Ureter (tissue), 1 donor: ENCODE results near the gene MBD3L4. TPM values are rescaled to one million over a fixed set of nuclear protein-coding genes. Genes with fewer than 3 reads are reported as not detected.
"Not testable (repeated sequence)": the region's sequence is repeated elsewhere in the genome, so short reads cannot be mapped to it uniquely, and the experiment has no call there.

Source experiments
- DNase-seq: peaks from one replicate; pipeline ENCODE4 v3.0.0-alpha.2; 2020; ENCODE audit warnings: low spot score
- total RNA-seq: library from RNA; stranded (reverse); gene quantifications from one replicate; pipeline ENCODE4 v1.2.4, GENCODE V29; 2023
- donor health status: DM: yes; HTN: yes; CAD: no.

Gene MBD3L4
- total RNA-seq, 1 donor from 2014 or later, result not detected

- DNase-seq, result not testable (repeated sequence)
These were observed 9.0 kb upstream of the MBD3L4 start, which contains the start of gene MBD3L2 for GRCh38 chr19:7049021-7049420. Gene MBD3L2 (plus strand): TSS chr19:7049321. CDS start chr19:7049374, 53 bp downstream.

- not testable (repeated sequence) for DNase-seq
These were observed 1.6 kb upstream of the MBD3L4 start for GRCh38 chr19:7041563-7041962.

GRCh38 chr19:7030278-7030677 lies 9.7 kb downstream of the MBD3L4 start, which contains the start of gene MBD3L5:
Gene MBD3L5 (plus strand): TSS chr19:7030578. CDS start chr19:7030612, 34 bp downstream.
- DNase-seq, result not testable (repeated sequence)

- DNase-seq, result not testable (repeated sequence)
These were observed 11.2 kb downstream of the MBD3L4 start for GRCh38 chr19:7028790-7029189.

GRCh38 chr19:7021331-7021730 lies 18.6 kb downstream of the MBD3L4 start, which contains the start of gene MBD3L2B:
Gene MBD3L2B (minus strand): TSS chr19:7021431. CDS start chr19:7021397, 34 bp downstream.
- DNase-seq, result not testable (repeated sequence)

GRCh38 chr19:7018828-7019227 lies 21.2 kb downstream of the MBD3L4 start:
- DNase-seq, result no peak

GRCh38 chr19:7013678-7014077 lies 26.3 kb downstream of the MBD3L4 start:
- no peak for DNase-seq

- no peak for DNase-seq
These were observed 29.0 kb downstream of the MBD3L4 start for GRCh38 chr19:7010722-7011593.

GRCh38 chr19:7007859-7008258 lies 32.1 kb downstream of the MBD3L4 start:
- no peak for DNase-seq

- DNase-seq, result no peak
These were observed 33.8 kb downstream of the MBD3L4 start for GRCh38 chr19:7006135-7006704.

GRCh38 chr19:7004313-7004931 lies 35.6 kb downstream of the MBD3L4 start:
- no peak for DNase-seq

- DNase-seq, result no peak
These were observed 39.2 kb downstream of the MBD3L4 start for GRCh38 chr19:7000816-7001215.

- no peak for DNase-seq
These were observed 39.6 kb downstream of the MBD3L4 start for GRCh38 chr19:7000333-7000732.

GRCh38 chr19:6999933-7000332 lies 40.0 kb downstream of the MBD3L4 start:
- DNase-seq, result no peak

GRCh38 chr19:6997679-6998445 lies 42.1 kb downstream of the MBD3L4 start:
- no peak for DNase-seq

- DNase-seq, result no peak
These were observed 43.2 kb downstream of the MBD3L4 start for GRCh38 chr19:6996810-6997209.

GRCh38 chr19:6995054-6995453 lies 44.9 kb downstream of the MBD3L4 start:
- DNase-seq, result no peak

- DNase-seq, result no peak
These were observed 51.7 kb downstream of the MBD3L4 start for GRCh38 chr19:6988257-6988656.

GRCh38 chr19:6987850-6988249 lies 52.1 kb downstream of the MBD3L4 start:
- DNase-seq, result no peak
